ENCODE results near the gene NDRG2.

NDRG2 gene

GRCh38 chr14:21060614-21061346, 35.9 kb upstream of the NDRG2 start:
- DNase-seq (ENCODE audit: low spot score), result no peak

GRCh38 chr14:21059842-21060613, 35.2 kb upstream of the NDRG2 start:
- DNase-seq (ENCODE audit: low spot score), result peak; percentile 55
- Histone ChIP-seq H3K27ac (no peak overlapping the region), H3K4me3 (no peak overlapping the region)
- TF ChIP-seq CTCF (IDR thresholded peaks at IDR 0.05), result no peak

More at GRCh38 chr14:21060614-21061346, 35.9 kb upstream of the NDRG2 start:
- Histone ChIP-seq H3K27ac (no peak overlapping the region), H3K4me3 (no peak overlapping the region)
- no peak for TF ChIP-seq CTCF (IDR thresholded peaks at IDR 0.05)

GRCh38 chr14:21058903-21059302, 34.0 kb upstream of the NDRG2 start:
- DNase-seq (ENCODE audit: low spot score), result peak; percentile 55
- no peak overlapping the region for H3K27ac ChIP-seq
- TF ChIP-seq CTCF (IDR thresholded peaks at IDR 0.05), result no peak

GRCh38 chr14:21057803-21058675, 33.2 kb upstream of the NDRG2 start, which contains the start of gene RNASE8:
RNASE8 (plus strand) TSS chr14:21057822; CDS start chr14:21057893, 71 bp downstream.
- Histone ChIP-seq H3K4me3 (no peak within 1 kb of the TSS), H3K27ac (no peak within 1 kb of the TSS)
- no peak for TF ChIP-seq CTCF (IDR thresholded peaks at IDR 0.05)
- DNase-seq (ENCODE audit: low spot score), result peak; percentile 33

More at GRCh38 chr14:21058903-21059302, 34.0 kb upstream of the NDRG2 start:
- H3K4me3 ChIP-seq, result no peak overlapping the region

- no peak for DNase-seq (ENCODE audit: low spot score)
Observed at GRCh38 chr14:21056520-21057163, 31.8 kb upstream of the NDRG2 start.

More at GRCh38 chr14:21056520-21057163, 31.8 kb upstream of the NDRG2 start:
- no peak for TF ChIP-seq CTCF (IDR thresholded peaks at IDR 0.05)
- Histone ChIP-seq H3K27ac (no peak overlapping the region), H3K4me3 (no peak overlapping the region)

Data from coronary artery (tissue), 2 donors.